SJCRH30 (cell line): ENCODE results near the gene MATN3. TPM values are rescaled to one million over a fixed set of nuclear protein-coding genes. Genes with fewer than 3 reads are reported as not detected.

Source experiments
- DNase-seq, 2 experiments: peaks; one replicate each; pipeline ENCODE4 v3.0.0-alpha.2; 2015 to 2020
- H3K27ac ChIP-seq: fragments of 250-450 bp; sonication (Bioruptor Pico); 2 replicates; pipeline ENCODE4 v1.5.1; 2020; ENCODE audit warnings: mild to moderate bottlenecking, moderate library complexity
- H3K27me3 ChIP-seq: fragments of 250-450 bp; sonication (Bioruptor Pico); 2 replicates; pipeline ENCODE4 v1.5.1; 2020; ENCODE audit warnings: mild to moderate bottlenecking, moderate library complexity
- H3K36me3 ChIP-seq: fragments of 250-450 bp; sonication (Bioruptor Pico); 2 replicates; pipeline ENCODE4 v1.5.1; 2020; ENCODE audit warnings: mild to moderate bottlenecking, moderate library complexity
- H3K4me1 ChIP-seq: fragments of 250-450 bp; sonication (Bioruptor Pico); 2 replicates; pipeline ENCODE4 v1.5.1; 2020; ENCODE audit warnings: mild to moderate bottlenecking, moderate library complexity
- H3K4me3 ChIP-seq: fragments of 250-450 bp; sonication (Bioruptor Pico); 2 replicates; pipeline ENCODE4 v1.5.1; 2020; ENCODE audit warnings: mild to moderate bottlenecking, moderate library complexity
- H3K9me3 ChIP-seq: fragments of 250-450 bp; sonication (Bioruptor Pico); replicated peaks from 2 replicates; pipeline ENCODE4 v1.5.1; 2020; ENCODE audit warnings: mild to moderate bottlenecking, moderate library complexity
- total RNA-seq: library from RNA; depleted of rRNA; stranded (reverse); fragments of >200 nt; shearing (Covaris generic); gene quantifications from 2 replicates; pipeline ENCODE4 v1.2.3, GENCODE V29; 2014

MATN3 gene
- total RNA-seq, 1 experiment from 2014 or later, result 0.40 TPM

DNA sequence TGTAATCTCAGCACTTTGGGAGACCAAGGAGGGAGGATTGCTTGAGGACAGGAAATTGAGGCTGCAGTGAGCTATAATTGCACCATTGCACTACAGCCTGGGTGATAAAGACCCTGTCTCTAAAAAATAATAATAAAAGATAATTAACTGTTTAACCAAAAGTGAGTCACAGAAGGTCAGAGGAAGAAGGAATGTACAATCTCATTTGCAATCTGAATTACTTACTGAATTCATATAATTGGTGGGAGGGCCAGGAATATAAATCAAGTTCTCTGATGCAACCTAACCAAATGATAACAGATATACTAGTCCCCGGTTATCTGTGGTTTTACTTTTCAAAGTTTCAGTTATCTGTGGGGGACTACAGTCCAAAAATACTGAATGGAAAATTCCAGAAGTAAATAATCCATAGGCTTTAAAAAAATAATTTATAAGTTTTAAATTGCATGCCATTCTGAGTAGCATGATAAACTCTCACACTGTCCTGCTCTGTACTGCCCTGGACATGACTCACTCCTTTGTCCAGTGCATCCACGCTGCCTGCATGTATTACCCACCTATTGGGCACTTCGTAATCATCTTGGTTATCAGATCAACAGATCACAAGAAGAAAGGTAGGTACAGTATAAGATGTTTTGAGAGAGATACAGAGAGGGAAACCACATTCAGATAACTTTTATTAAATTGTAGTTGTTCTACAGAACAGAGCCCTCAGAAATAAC, 12.8 kb upstream of the MATN3 start:
- H3K27ac ChIP-seq, result no peak overlapping the region
- H3K4me3 ChIP-seq, result no peak overlapping the region
- H3K27me3 ChIP-seq, result no peaks in the 10 kb centered on the region
- no peak for DNase-seq
- H3K36me3 ChIP-seq, result peaks cover 30% of the 10 kb centered on the region
- H3K9me3 ChIP-seq, result peaks cover 3% of the 10 kb centered on the region; the same call in 1 of the 2 replicates
- H3K4me1 ChIP-seq, result no peaks in the 10 kb centered on the region

- H3K9me3 ChIP-seq, result no peaks in the 10 kb centered on the region; the same call in 1 of the 2 replicates
- no peak overlapping the region for H3K27ac ChIP-seq
- no peak overlapping the region for H3K4me3 ChIP-seq
- DNase-seq, result no peak
- peaks cover 15% of the 10 kb centered on the region for H3K36me3 ChIP-seq
- no peaks in the 10 kb centered on the region for H3K27me3 ChIP-seq
- H3K4me1 ChIP-seq, result no peaks in the 10 kb centered on the region
Observed at GRCh38 chr2:20023688-20024087, 11.2 kb upstream of the MATN3 start.

DNA sequence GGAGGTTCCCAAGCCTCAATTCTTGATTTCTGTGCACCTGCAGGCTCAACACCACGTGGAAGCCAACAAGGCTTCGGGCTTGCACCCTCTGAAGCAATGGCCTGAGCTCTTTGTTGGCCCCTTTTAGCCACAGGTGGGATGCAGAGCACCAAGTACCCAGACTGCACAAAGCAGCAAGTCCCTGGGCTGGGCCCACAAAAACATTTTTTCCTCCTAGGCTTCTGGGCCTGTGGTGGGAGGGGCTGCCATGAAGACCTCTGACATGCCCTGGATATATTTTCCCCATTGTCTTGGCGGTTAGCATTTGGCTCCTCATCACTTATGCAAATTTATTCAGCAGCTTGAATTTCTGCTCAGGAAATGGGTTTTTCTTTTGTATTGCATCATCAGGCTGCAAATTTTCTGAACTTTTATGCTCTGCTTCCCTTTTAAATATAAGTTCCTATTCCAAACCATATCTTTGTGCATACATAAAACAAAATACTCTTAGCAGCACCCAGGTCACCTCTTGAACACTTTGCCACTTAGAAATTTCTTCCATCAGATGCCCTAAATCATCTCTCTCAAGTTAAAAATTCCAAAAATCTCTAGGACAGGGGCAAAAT, 9.0 kb upstream of the MATN3 start:
- Histone ChIP-seq H3K4me1 (no peaks in the 10 kb centered on the region), H3K4me3 (no peak overlapping the region), H3K36me3 (no peaks in the 10 kb centered on the region), H3K27ac (no peak overlapping the region), H3K9me3 (no peaks in the 10 kb centered on the region; the same call in 1 of the 2 replicates), H3K27me3 (no peaks in the 10 kb centered on the region)
- DNase-seq, result no peak

- H3K4me1 ChIP-seq, result no peaks in the 10 kb centered on the region
Observed at GRCh38 chr2:20019747-20020146, 7.3 kb upstream of the MATN3 start.

GRCh38 chr2:20018601-20019152, 6.2 kb upstream of the MATN3 start:
- no peaks in the 10 kb centered on the region for H3K36me3 ChIP-seq
- no peak overlapping the region for H3K4me3 ChIP-seq
- no peak overlapping the region for H3K27ac ChIP-seq
- no peaks in the 10 kb centered on the region for H3K27me3 ChIP-seq
- H3K9me3 ChIP-seq, result peaks cover 4% of the 10 kb centered on the region
- DNase-seq, result no peak
- H3K4me1 ChIP-seq, result no peaks in the 10 kb centered on the region

More at GRCh38 chr2:20019747-20020146, 7.3 kb upstream of the MATN3 start:
- no peaks in the 10 kb centered on the region for H3K36me3 ChIP-seq
- no peak overlapping the region for H3K4me3 ChIP-seq
- peaks cover 2% of the 10 kb centered on the region for H3K9me3 ChIP-seq
- no peak for DNase-seq
- no peak overlapping the region for H3K27ac ChIP-seq
- H3K27me3 ChIP-seq, result no peaks in the 10 kb centered on the region

DNA sequence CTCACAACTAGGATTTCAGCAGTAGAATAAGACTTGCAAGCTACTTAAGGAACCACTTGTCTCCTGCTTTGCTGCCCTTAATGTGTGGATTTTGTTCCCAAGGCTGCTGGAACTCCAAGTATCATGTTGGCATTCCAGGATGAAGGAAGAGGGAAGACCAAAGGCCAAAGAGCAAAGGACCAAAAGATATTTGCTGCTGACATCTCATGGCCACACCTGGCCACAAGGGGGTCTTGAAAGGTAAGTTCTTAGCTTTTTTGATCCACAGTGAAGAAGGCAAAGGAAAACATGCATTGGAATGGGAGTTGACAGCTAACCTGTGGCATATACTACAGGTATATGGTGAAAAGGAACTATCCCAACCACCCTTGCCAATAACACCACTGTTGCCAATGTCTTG, 3.9 kb upstream of the MATN3 start:
- Histone ChIP-seq H3K36me3 (no peaks in the 10 kb centered on the region), H3K27ac (no peak overlapping the region), H3K4me1 (no peaks in the 10 kb centered on the region), H3K27me3 (peaks cover under 1% of the 10 kb centered on the region; the same call in 1 of the 2 replicates), H3K9me3 (peaks cover 4% of the 10 kb centered on the region), H3K4me3 (no peak overlapping the region)
- no peak for DNase-seq

GRCh38 chr2:20015482-20016083, 3.1 kb upstream of the MATN3 start:
- no peaks in the 10 kb centered on the region for H3K4me1 ChIP-seq
- DNase-seq, result peak; percentile 15 to 78
- no peak overlapping the region for H3K4me3 ChIP-seq
- no peak overlapping the region for H3K27ac ChIP-seq
- no peaks in the 10 kb centered on the region for H3K36me3 ChIP-seq
- peaks cover 4% of the 10 kb centered on the region; the same call in 1 of the 2 replicates for H3K27me3 ChIP-seq
- H3K9me3 ChIP-seq, result peaks cover 4% of the 10 kb centered on the region

- H3K9me3 ChIP-seq, result peaks cover 4% of the 10 kb centered on the region
- peaks cover 4% of the 10 kb centered on the region; the same call in 1 of the 2 replicates for H3K27me3 ChIP-seq
- peak in 1 of 2 experiments; percentile 27 for DNase-seq
- no peak overlapping the region for H3K27ac ChIP-seq
- no peaks in the 10 kb centered on the region for H3K4me1 ChIP-seq
- H3K4me3 ChIP-seq, result peak overlapping the region; percentile 56
- no peaks in the 10 kb centered on the region for H3K36me3 ChIP-seq
Observed at GRCh38 chr2:20013126-20013849, 820 bp upstream of the MATN3 start.

GRCh38 chr2:20012032-20012281, 511 bp downstream of the MATN3 start:
- DNase-seq, result no peak
- H3K9me3 ChIP-seq, result peaks cover 4% of the 10 kb centered on the region
- no peaks in the 10 kb centered on the region for H3K4me1 ChIP-seq
- H3K27me3 ChIP-seq, result peaks cover 4% of the 10 kb centered on the region; the same call in 1 of the 2 replicates
- H3K27ac ChIP-seq, result no peak overlapping the region
- H3K4me3 ChIP-seq, result no peak overlapping the region
- no peaks in the 10 kb centered on the region for H3K36me3 ChIP-seq

DNA sequence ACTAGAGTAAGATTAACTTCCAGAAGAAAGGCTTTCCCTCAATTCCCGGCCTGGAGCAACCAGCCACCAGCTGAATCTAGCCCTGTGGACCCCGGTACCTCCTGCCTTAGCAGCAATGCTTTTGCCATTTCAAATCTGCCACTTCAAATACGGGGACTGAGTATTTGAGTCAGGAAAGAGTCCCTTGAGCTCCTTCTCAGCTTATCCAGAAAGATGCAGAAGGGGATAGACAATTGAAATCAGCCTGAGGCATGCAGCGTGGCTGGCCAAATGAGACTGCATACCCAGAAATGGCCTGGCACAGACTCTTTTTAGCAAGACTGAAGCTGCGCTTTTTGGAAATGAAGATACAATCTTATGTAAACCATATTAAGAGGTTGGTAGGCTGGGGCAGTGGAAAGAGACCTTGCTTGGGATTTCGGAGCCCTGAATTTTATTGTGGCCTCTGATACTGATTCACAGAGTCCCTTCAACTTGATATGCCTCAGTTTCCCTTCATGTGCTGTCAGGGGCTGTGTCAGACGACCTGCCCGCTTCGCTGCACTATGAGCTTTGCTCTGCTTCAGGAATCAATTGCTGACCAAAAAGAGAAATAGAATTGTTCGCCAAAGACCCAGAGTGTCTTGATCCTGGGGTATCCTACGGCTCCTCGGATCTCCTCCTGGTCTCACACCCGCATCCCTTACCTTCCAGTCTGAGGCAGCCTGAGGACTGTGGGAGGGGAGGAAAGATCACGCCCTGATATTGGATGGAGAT, 1.0 kb downstream of the MATN3 start:
- peaks cover 4% of the 10 kb centered on the region; the same call in 1 of the 2 replicates for H3K27me3 ChIP-seq
- no peaks in the 10 kb centered on the region for H3K4me1 ChIP-seq
- no peak for DNase-seq
- H3K9me3 ChIP-seq, result peaks cover 4% of the 10 kb centered on the region
- H3K36me3 ChIP-seq, result no peaks in the 10 kb centered on the region
- no peak overlapping the region for H3K27ac ChIP-seq
- no peak overlapping the region for H3K4me3 ChIP-seq

DNA sequence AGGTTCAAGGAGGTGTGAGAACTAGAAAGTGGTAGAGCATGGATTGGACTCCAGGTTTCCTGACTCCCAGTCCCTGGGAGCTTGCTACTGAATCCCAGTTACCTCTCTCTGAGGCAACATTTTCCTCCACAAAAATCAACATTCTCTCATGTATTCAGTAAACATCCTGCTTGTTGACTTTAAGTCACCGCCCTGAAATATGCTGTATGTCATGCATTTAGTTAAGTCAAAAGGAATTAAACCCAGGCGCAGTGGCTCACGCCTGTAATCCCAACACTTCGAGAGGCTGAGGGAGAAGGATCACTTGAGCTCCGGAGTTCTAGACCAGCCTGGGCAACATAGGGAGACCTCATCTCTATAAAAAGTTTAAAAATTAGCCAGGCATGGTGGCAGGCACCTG, 3.8 kb downstream of the MATN3 start:
- Histone ChIP-seq H3K4me1 (no peaks in the 10 kb centered on the region), H3K27me3 (peaks cover 4% of the 10 kb centered on the region; the same call in 1 of the 2 replicates), H3K27ac (no peak overlapping the region), H3K36me3 (no peaks in the 10 kb centered on the region), H3K9me3 (no peaks in the 10 kb centered on the region), H3K4me3 (no peak overlapping the region)
- DNase-seq, result no peak

DNA sequence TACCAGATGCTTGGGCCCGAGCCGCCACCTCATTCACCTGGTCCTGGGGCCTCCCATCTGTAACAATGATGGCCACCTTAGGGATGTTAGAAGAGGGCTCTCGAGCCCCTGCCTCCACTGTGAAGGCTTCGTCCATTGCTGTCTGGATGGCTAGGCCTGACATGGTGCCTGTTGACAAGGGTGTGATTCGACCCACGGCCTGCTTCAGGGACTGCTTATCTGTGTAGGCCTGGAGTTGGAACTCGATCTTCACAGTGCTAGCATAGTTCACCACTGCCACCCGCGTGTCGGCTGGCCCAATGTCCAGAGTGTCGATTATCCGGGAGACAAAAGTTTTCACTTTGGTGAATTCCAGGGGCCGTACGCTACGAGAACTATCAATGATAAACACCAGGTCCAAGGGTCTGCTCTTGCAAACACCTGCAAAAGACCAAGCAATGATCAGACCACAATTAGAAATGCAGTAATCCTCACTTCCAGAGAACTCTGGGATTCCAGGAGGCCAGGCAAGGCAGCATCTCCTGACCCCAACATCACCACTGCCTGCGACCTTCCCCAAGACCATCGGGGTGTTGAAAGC, 6.5 kb downstream of the MATN3 start:
- no peak for DNase-seq
- Histone ChIP-seq H3K4me3 (no peak overlapping the region), H3K27me3 (no peaks in the 10 kb centered on the region; the same call in 1 of the 2 replicates), H3K9me3 (no peaks in the 10 kb centered on the region), H3K4me1 (no peaks in the 10 kb centered on the region; the same call in 1 of the 2 replicates), H3K27ac (no peak overlapping the region), H3K36me3 (no peaks in the 10 kb centered on the region)

DNA sequence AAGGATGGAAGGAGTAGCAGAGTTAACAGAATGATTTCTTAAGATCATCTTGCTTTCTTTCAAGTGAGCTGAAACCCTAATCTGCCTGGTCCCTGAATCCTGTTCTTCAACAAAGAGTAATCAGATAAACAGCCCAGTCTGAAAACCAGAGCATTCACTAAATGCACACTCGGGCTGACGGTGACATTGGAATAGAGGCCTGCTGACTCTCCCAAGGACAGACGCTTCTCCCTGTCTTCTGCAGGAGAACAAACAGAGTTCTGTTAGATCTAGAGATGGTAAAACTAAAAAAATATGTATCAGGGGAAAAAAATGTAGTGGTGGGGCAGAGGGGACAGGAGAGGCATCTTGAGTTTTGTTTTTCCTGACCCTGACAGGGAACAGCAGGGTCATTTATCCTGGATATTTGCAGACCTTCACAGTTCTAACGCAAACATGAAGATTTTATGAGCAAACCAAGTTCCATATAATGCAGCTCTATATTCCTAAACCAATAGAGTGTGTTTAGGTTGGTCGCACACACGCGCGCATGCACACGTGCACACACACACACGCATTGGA, 7.3 kb downstream of the MATN3 start:
- H3K4me1 ChIP-seq, result peaks cover 3% of the 10 kb centered on the region
- H3K36me3 ChIP-seq, result no peaks in the 10 kb centered on the region
- no peak overlapping the region for H3K4me3 ChIP-seq
- no peak for DNase-seq
- H3K27me3 ChIP-seq, result no peaks in the 10 kb centered on the region; the same call in 1 of the 2 replicates
- no peaks in the 10 kb centered on the region for H3K9me3 ChIP-seq
- H3K27ac ChIP-seq, result no peak overlapping the region
